HG03457 (cell line): ENCODE measurements around the gene UBE2V1.
"Not testable (repeated sequence)": the region's sequence is repeated elsewhere in the genome, so short reads cannot be mapped to it uniquely, and the experiment has no call there.

Experiments
- ATAC-seq: cut with Tn5 transposase; IDR thresholded peaks from one replicate; pipeline ENCODE4 v1.9.1; 2021; ENCODE audit warnings: moderate number of reproducible peaks; ENCODE audit not compliant: unreplicated experiment

The UBE2V1 gene

GRCh38 chr20:50138120-50138478 lies 25.1 kb upstream of the UBE2V1 start:
- ATAC-seq, result no peak

- ATAC-seq, result not testable (repeated sequence)
Measured at GRCh38 chr20:50137702-50138101, 24.8 kb upstream of the UBE2V1 start.

GRCh38 chr20:50136822-50137599 lies 24.1 kb upstream of the UBE2V1 start:
- no peak for ATAC-seq

- ATAC-seq, result not testable (repeated sequence)
Measured at GRCh38 chr20:50135157-50135556, 22.2 kb upstream of the UBE2V1 start.

GRCh38 chr20:50133474-50134217 lies 20.7 kb upstream of the UBE2V1 start:
- ATAC-seq, result no peak

GRCh38 chr20:50133041-50133440 lies 20.1 kb upstream of the UBE2V1 start:
- ATAC-seq, result no peak

- ATAC-seq, result no peak
Measured at GRCh38 chr20:50130995-50131394, 18.0 kb upstream of the UBE2V1 start.

GRCh38 chr20:50130356-50130723 lies 17.4 kb upstream of the UBE2V1 start:
- ATAC-seq, result no peak

- no peak for ATAC-seq
Measured at GRCh38 chr20:50129662-50130355, 16.9 kb upstream of the UBE2V1 start.

- ATAC-seq, result no peak
Measured at GRCh38 chr20:50128520-50128905, 15.6 kb upstream of the UBE2V1 start.

GRCh38 chr20:50127587-50128519 lies 14.9 kb upstream of the UBE2V1 start:
- no peak for ATAC-seq

- ATAC-seq, result no peak
Measured at GRCh38 chr20:50126662-50127061, 13.7 kb upstream of the UBE2V1 start.

GRCh38 chr20:50125279-50125678 lies 12.3 kb upstream of the UBE2V1 start:
- ATAC-seq, result no peak

- no peak for ATAC-seq
Measured at GRCh38 chr20:50124496-50124895, 11.5 kb upstream of the UBE2V1 start.

- ATAC-seq, result no peak
Measured at GRCh38 chr20:50123418-50123817, 10.5 kb upstream of the UBE2V1 start.

GRCh38 chr20:50122763-50123162 lies 9.8 kb upstream of the UBE2V1 start:
- no peak for ATAC-seq

GRCh38 chr20:50121858-50122271 lies 8.9 kb upstream of the UBE2V1 start:
- no peak for ATAC-seq

- no peak for ATAC-seq
Measured at GRCh38 chr20:50120935-50121693, 8.2 kb upstream of the UBE2V1 start.

GRCh38 chr20:50118203-50118602 lies 5.3 kb upstream of the UBE2V1 start:
- no peak for ATAC-seq

- no peak for ATAC-seq
Measured at GRCh38 chr20:50116368-50116999, 3.5 kb upstream of the UBE2V1 start.
